Esophagus (tissue), 2 donors: ENCODE measurements around the gene VRTN. TPM values are rescaled to one million over a fixed set of nuclear protein-coding genes. Genes with fewer than 3 reads are reported as not detected.

Experiments used
- H3K27ac ChIP-seq, 2 donors: one replicate each; pipeline ENCODE4 v1.5.1; 2013; ENCODE audit warnings: low read depth in 2 of 2, mild to moderate bottlenecking in 2 of 2, inconsistent platforms in 1 of 2, low read length in 1 of 2, moderate library complexity in 1 of 2
- H3K27me3 ChIP-seq, 2 donors: one replicate each; pipeline ENCODE4 v1.6.1; 2013; ENCODE audit warnings: low read length in 2 of 2, control low read depth in 1 of 2, mild to moderate bottlenecking in 1 of 2; ENCODE audit not compliant: insufficient read depth in 2 of 2, control insufficient read depth in 1 of 2
- H3K36me3 ChIP-seq, 2 donors: one replicate each; pipeline ENCODE4 v1.6.1; 2013; ENCODE audit warnings: low read length in 1 of 2; ENCODE audit not compliant: control insufficient read depth in 2 of 2, insufficient read depth in 2 of 2
- H3K4me1 ChIP-seq, 2 donors: one replicate each; pipeline ENCODE4 v1.6.1; 2013; ENCODE audit warnings: low read length in 1 of 2; ENCODE audit not compliant: control insufficient read depth in 2 of 2, insufficient read depth in 2 of 2
- H3K4me3 ChIP-seq, 2 donors: one replicate each; pipeline ENCODE4 v1.5.1; 2013; ENCODE audit warnings: low read length in 2 of 2, mild to moderate bottlenecking in 2 of 2, low read depth in 1 of 2, moderate library complexity in 1 of 2
- H3K9me3 ChIP-seq, 2 donors: one replicate each; pipeline ENCODE4 v1.6.1; 2013; ENCODE audit warnings: mild to moderate bottlenecking in 2 of 2, low read depth in 1 of 2, low read length in 1 of 2, moderate library complexity in 1 of 2; ENCODE audit not compliant: control insufficient read depth in 2 of 2, insufficient read depth in 1 of 2
- WGBS, 2 donors: extraction: QIAGEN DNeasy Blood & Tissue Kit; methylation state at CpG; one replicate each; pipeline ENCODE4 v1.1.7; 2013; 5-methylcytosine and 5-hydroxymethylcytosine counted together
- polyA plus RNA-seq, 2 donors: library from polyadenylated mRNA; stranded (reverse); fragments of 200-250 nt; gene quantifications; one replicate each; pipeline ENCODE4 v1.2.3, GENCODE V29; 2013
- donor health status: healthy with polysubstance abuse.
- donor health status: Bipolar disorder and iron deficiency.

VRTN gene, protein sequence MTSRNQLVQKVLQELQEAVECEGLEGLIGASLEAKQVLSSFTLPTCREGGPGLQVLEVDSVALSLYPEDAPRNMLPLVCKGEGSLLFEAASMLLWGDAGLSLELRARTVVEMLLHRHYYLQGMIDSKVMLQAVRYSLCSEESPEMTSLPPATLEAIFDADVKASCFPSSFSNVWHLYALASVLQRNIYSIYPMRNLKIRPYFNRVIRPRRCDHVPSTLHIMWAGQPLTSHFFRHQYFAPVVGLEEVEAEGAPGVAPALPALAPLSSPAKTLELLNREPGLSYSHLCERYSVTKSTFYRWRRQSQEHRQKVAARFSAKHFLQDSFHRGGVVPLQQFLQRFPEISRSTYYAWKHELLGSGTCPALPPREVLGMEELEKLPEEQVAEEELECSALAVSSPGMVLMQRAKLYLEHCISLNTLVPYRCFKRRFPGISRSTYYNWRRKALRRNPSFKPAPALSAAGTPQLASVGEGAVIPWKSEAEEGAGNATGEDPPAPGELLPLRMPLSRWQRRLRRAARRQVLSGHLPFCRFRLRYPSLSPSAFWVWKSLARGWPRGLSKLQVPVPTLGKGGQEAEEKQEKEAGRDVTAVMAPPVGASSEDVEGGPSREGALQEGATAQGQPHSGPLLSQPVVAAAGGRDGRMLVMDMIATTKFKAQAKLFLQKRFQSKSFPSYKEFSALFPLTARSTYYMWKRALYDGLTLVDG
- polyA plus RNA-seq = not detected

DNA sequence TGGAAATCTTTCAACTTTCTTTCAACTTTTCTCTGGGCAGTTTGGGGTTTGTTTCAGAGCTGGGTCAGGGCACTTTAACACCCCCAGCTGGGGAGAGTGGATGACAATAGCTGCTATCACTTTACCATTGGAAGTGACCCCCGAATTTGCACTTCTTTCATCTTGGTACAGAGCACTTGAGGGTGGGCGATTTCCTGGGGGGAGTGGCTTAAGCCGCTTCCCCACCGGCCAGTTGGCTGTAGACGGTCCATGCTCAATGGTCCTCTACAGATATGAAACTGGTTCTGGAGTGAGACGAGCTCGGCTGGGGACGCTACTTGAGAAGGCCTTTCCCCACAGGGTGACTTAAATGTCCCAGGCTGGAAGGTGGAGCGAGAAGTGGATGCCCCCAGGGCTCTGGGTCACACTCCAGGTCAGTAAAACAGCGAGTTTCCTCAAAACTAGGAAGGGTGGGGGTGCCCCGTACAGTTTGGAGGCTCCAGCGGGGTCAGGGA is at the start of gene VRTN:
Gene VRTN, plus strand, starts transcription at position 231 of the 494 bp plus-strand sequence. CDS start 8,313 bp downstream, outside the sequence.
- 63 to 69% methylated on average over 12 of the region's 12 CpGs for WGBS, 2 donors
- Histone ChIP-seq H3K4me3 (no peak within 1 kb of the TSS), H3K4me1 (no peaks in the 10 kb centered on the region), H3K27me3 (no peaks in the 10 kb centered on the region), H3K36me3 (no peaks in the 10 kb centered on the region), H3K27ac (no peak within 1 kb of the TSS), H3K9me3 (no peaks in the 10 kb centered on the region)

DNA sequence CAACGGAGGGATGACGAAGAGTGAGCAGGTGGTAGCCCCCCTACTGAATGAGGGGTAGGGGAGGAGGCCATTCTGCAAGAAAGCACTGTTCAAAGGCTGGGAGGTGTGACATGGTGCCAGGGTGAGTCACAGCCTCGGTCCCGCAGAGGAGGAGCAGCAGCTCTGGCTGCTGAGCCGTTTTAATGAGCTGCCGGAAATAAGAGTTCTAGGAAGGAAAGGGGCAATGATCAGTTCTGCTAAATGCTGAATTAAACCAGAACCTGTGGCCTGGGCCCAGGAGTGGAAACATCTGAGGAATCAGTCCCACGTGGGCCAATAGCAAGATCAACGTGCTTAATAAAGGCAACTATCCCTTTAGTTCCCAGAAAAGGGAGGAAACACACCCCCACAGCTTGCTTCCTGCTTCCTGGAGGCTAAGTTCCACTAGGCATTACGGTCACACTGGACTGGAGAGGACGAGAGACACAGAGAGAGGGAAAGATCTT is 49.2 kb upstream of the VRTN start:
- peaks cover 7 to 34% of the 10 kb centered on the region in 2 donors for H3K36me3 ChIP-seq
- peak overlapping the region in 1 of 2 donors; percentile 52 for H3K27ac ChIP-seq
- H3K4me3 ChIP-seq = no peak overlapping the region
- H3K9me3 ChIP-seq = no peaks in the 10 kb centered on the region
- no peaks in the 10 kb centered on the region for H3K27me3 ChIP-seq
- H3K4me1 ChIP-seq = no peaks in the 10 kb centered on the region
- WGBS, 2 donors = 65 to 66% methylated on average over 10 of the region's 10 CpGs

DNA sequence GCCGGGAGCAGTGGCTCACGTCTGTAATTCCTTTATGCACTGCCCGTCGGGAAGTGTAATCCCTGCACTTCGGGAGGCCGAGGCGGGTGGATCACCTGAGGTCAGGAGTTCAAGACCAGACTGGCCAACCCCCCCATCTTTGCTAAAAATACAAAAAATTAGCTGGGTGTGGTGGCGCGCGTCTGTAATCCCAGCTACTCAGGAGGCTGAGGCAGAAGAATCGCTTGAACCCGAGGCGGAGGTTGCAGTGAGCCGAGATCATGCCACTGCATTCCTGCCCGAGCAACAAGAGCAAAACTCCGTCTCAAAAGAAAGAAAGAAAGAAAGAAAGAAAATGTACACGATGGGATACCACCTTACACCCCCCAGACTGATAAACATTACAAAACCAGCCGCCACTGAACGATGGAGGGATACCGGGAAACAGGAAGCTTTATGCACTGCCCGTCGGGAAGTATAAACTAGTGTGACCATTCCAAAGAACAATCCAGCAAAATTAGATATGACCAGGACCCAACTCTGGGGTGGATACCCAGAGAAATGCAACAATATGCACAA is 46.6 kb upstream of the VRTN start:
- no peaks in the 10 kb centered on the region for H3K9me3 ChIP-seq
- H3K27ac ChIP-seq = peak overlapping the region; percentile 3 to 4
- H3K4me3 ChIP-seq = peak overlapping the region; percentile 94
- H3K36me3 ChIP-seq = peaks cover 3 to 16% of the 10 kb centered on the region in 2 donors
- WGBS, 2 donors = 18 to 22% methylated on average over 22 of the region's 22 CpGs
- H3K27me3 ChIP-seq = no peaks in the 10 kb centered on the region
- no peaks in the 10 kb centered on the region for H3K4me1 ChIP-seq

DNA sequence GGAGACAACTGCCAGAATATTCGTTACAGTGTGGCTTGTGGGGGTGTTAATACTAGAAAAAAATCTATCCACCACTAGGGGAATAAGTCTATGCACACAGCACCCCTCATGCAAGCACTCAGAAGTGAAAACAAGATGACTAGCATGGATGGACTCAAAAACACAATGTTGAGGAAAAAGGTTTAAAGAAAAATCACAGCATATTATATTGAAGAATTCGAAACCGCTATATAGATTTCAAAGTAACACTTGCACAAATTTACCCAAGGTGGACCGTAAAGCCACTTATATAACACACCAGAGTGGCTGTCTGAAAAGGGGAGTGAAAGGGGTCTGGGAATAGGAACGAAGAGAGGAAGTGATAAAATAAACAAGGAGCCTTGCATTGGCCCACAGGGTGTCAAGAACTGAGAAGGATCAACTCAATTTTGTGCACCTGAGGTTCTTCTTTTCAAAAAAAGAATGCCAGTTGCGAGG is 46.1 kb upstream of the VRTN start:
- Histone ChIP-seq H3K27ac (peak overlapping the region; percentile 78 to 84), H3K36me3 (peaks cover 0 to 13% of the 10 kb centered on the region in 2 donors), H3K4me1 (no peaks in the 10 kb centered on the region), H3K9me3 (no peaks in the 10 kb centered on the region), H3K4me3 (peak overlapping the region; percentile 94), H3K27me3 (no peaks in the 10 kb centered on the region)
- WGBS, 2 donors = 1% methylated on average over 6 of the region's 6 CpGs

DNA sequence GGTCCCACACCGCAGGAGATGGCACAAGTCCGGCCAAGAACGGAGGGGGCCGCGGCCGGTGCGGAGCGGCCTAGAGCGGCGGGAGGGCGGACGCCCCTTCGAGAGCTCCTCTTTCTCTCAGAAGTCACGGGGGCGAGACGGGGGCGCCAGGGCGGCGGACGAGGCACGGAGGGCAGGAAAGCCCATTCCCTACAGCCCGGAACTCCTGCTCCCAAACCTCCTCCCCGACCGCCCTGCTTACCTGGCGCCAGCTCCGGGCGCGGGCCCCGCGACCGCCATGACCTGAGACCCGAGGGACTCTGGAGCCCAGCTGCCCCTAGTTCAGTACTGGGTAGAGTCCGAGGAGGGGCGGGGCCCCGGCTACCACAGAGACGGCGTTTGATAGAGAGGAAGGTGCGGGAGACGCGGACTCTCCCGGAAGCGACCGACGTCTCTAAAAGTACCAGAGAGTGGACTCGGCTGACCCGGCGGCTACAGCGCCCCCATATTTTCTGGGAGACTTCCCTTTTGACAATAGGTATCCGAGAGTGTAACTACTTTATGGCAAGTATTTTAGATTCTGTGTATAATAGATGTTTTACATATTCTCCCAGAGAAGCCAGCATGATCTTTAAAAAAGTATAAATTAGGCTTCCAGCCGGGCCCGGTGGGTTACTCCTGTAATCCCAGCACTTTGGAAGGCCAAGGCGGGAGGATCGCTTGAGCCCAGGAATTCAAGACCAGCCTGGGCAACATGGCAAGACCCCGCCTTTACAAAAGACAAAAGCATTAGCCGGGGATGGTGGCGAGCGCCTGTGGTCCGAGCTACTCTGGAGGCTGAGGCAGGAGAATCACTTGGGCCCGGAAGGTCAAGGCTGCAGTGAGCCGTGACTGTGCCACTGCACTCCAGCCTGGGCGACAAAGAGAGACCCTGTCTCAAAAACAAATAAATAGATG is 45.4 kb upstream of the VRTN start, which contains the start of gene ABCD4:
Gene ABCD4, minus strand, starts transcription at position 301 of the 936 bp plus-strand sequence. Its CDS starts 22 bp downstream, at position 279.
- Histone ChIP-seq H3K27ac (peak within 1 kb of the TSS; percentile 78 to 84), H3K9me3 (no peaks in the 10 kb centered on the region), H3K4me1 (no peaks in the 10 kb centered on the region), H3K27me3 (no peaks in the 10 kb centered on the region), H3K4me3 (peak within 1 kb of the TSS; percentile 94), H3K36me3 (peaks cover 0 to 10% of the 10 kb centered on the region in 2 donors)
- 11 to 13% methylated on average over 50 to 61 of the region's 61 CpGs for WGBS, 2 donors

DNA sequence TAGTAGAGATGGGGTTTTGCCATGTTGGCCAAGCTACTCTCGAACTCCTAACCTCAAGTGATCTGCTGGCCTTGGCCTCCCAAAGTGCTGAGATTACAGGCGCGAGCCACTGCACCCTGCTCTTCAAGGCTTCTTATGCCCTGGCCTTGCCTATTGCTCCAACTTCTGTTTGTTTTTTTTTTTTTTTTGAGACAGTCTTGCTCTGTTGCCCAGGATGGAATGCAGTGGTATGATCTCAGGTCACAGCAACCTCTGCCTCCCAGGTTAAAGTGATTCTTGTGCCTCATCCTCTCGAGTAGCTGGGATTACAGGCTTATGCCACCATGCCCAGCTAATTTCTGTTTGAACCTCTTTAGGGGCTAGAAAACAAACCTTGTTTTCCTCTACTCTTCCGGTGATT is 39.6 kb upstream of the VRTN start:
- Histone ChIP-seq H3K4me1 (peaks cover 0 to 1% of the 10 kb centered on the region in 2 donors), H3K4me3 (no peak overlapping the region), H3K27ac (no peak overlapping the region), H3K9me3 (no peaks in the 10 kb centered on the region), H3K27me3 (no peaks in the 10 kb centered on the region), H3K36me3 (no peaks in the 10 kb centered on the region)
- 72 to 81% methylated on average over 5 of the region's 5 CpGs for WGBS, 2 donors

DNA sequence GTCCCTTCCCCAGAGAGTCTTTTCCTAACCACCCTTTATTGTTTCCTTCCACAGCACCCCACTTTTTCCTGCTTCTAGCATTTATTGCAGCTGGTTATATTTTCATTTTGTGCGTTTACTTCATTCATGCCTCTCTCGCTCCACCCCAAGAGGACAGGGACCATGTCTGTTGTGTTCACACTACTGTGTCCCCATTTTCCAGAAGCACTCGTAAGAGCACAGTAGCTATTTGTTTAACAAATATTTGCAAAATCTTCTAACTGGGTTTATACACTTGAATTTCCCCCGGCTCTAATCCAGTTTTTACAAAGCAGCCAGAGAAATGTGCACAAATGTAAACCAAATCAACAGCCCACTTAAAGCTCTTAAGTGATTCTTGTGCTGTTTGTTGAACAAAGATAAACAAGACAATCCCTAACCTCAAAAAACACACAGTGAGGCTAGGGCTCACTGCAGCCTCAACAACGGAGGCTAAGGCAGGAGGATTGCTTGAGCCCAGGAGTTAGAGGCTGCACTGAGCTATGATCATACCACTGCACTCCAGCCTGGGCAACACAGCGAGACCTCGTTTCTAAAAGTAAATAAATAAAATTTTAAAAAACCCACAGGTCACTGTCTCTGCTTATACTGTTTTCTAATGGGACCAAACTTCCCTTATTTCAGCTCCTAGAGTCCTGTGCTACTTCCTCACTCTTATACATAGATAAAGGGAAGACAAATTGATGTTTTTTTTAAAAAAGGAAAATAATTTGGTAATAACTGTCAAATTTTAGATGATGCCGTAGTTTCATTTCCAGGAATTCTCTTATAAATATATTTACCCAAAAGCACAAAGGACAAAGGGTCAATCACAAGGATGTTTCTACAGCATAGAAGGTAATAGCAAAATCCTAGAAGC is 38.9 kb upstream of the VRTN start:
- H3K27ac ChIP-seq = no peak overlapping the region
- H3K36me3 ChIP-seq = no peaks in the 10 kb centered on the region
- H3K4me1 ChIP-seq = peaks cover 0 to 2% of the 10 kb centered on the region in 2 donors
- no peaks in the 10 kb centered on the region for H3K27me3 ChIP-seq
- H3K9me3 ChIP-seq = no peaks in the 10 kb centered on the region
- H3K4me3 ChIP-seq = no peak overlapping the region
- 72 to 77% methylated on average over 8 of the region's 8 CpGs for WGBS, 2 donors

DNA sequence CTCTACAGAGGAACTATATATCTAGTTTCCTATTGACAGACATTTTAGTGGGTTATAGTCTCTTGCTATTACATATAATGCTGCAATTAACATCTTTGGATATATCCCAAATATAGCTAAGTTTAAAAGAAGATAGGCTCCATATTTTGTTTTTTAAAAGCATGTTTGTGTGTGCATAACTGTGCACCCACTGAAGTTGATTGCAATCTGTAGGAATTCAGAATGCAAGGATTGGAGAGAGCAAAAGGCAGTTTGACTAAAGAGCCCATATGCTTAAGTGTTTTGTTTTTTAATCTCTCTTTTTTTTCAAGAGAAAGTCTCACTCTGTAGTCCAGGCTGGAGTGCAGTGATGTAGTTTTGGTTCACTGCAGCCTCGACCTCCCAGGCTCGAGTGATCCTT is 36.1 kb upstream of the VRTN start:
- Histone ChIP-seq H3K9me3 (no peaks in the 10 kb centered on the region), H3K4me3 (no peak overlapping the region), H3K36me3 (no peaks in the 10 kb centered on the region), H3K4me1 (peaks cover 0 to 2% of the 10 kb centered on the region in 2 donors), H3K27me3 (no peaks in the 10 kb centered on the region), H3K27ac (no peak overlapping the region)
- 76% methylated on average over 2 of the region's 2 CpGs for WGBS, 2 donors
